GM10266 (cell line): ENCODE data around the gene FOXK2.
A peak's percentile ranks its signal among the peaks of the same experiment; 100 is the strongest.

Source experiments
- DNase-seq: peaks from one replicate; pipeline ENCODE4 v3.0.0; 2012; ENCODE audit errors: extremely low spot score
- CTCF ChIP-seq: IDR thresholded peaks from 2 replicates; pipeline ENCODE4 v1.5.1; 2012; ENCODE audit warnings: mild to moderate bottlenecking, low read depth; ENCODE audit not compliant: control insufficient read depth, insufficient read depth; ENCODE audit errors: missing control alignments

FOXK2 gene

GRCh38 chr17:82518826-82519810 lies at the start of gene FOXK2:
Gene FOXK2, plus strand, starts transcription at chr17:82519732. Its CDS starts 157 bp downstream, at chr17:82519889.
- no peak for TF ChIP-seq CTCF

GRCh38 chr17:82470065-82470464 lies 49.5 kb upstream of the FOXK2 start:
- DNase-seq, result no peak
- TF ChIP-seq CTCF, result no peak

More at GRCh38 chr17:82518826-82519810, at the start of gene FOXK2:
- peak; percentile 100 for DNase-seq

- no peak for DNase-seq
- no peak for TF ChIP-seq CTCF
Measured at GRCh38 chr17:82474223-82475010, 45.1 kb upstream of the FOXK2 start.

GRCh38 chr17:82475458-82475857 lies 44.1 kb upstream of the FOXK2 start:
- TF ChIP-seq CTCF, result no peak
- no peak for DNase-seq

- no peak for TF ChIP-seq CTCF
- DNase-seq, result no peak
Measured at GRCh38 chr17:82477934-82478333, 41.6 kb upstream of the FOXK2 start.

GRCh38 chr17:82479602-82480001 lies 39.9 kb upstream of the FOXK2 start:
- TF ChIP-seq CTCF, result no peak
- no peak for DNase-seq
